ENCODE measurements around the gene BNIP1. TPM values are rescaled to one million over a fixed set of nuclear protein-coding genes. Genes with fewer than 3 reads are reported as not detected.

The BNIP1 gene
- total and polyA plus RNA-seq, 2 of the 4 experiments (the other 2 are of a cell fraction), result 24.3 to 35.3 TPM

GRCh38 chr5:173200356-173200755 lies 56.0 kb downstream of the BNIP1 start:
- no peak overlapping the region for H3K4ac ChIP-seq (ENCODE audit: low read depth, low read length)
- no peak overlapping the region for H2BK20ac ChIP-seq (ENCODE audit: low read depth, low read length)
- peaks cover 38% of the 10 kb centered on the region for H3K27me3 ChIP-seq (ENCODE audit: control insufficient read depth, insufficient read depth, low read length)
- intact Hi-C loops (cut with micrococcal nuclease) (no loop called here), dilution Hi-C loops (cut with HindIII; ENCODE audit: low sequenced_read_pairs, unreplicated experiment) (no loop called here), in situ Hi-C loops (cut with MboI; ENCODE audit: low sequenced_read_pairs) (no loop called here)
- H2AK9ac ChIP-seq (replicated peaks; ENCODE audit: low read depth, low read length, poor library complexity), result no peak overlapping the region
- H3K27ac ChIP-seq (ENCODE audit: insufficient read depth, low read length), result no peak overlapping the region
- no peak overlapping the region for H3K23ac ChIP-seq (ENCODE audit: low read depth, low read length)
- no peak overlapping the region for H3K56ac ChIP-seq (ENCODE audit: extremely low read depth, insufficient read depth, low read length)
- H4K5ac ChIP-seq (ENCODE audit: low read depth, low read length), result no peak overlapping the region
- no peak overlapping the region for H3K18ac ChIP-seq (ENCODE audit: low read depth, low read length)
- no peak overlapping the region for H3K4me2 ChIP-seq (ENCODE audit: low read depth, low read length)
- H3K79me1 ChIP-seq (ENCODE audit: low read depth in 1 of 2, low read length in 2 of 2), result no peaks in the 10 kb centered on the region
- no peak overlapping the region for H2AK5ac ChIP-seq (ENCODE audit: low read depth, low read length)
- no TSS peak for BruUV-seq (replicated peaks)
- H3K9ac ChIP-seq (ENCODE audit: low read depth, low read length), result no peak overlapping the region
- no peak overlapping the region for H4K8ac ChIP-seq (ENCODE audit: low read depth in 2 of 2, low read length in 2 of 2)
- POLR2A ChIA-PET (ENCODE audit: unreplicated experiment), result no interaction called here
- no peak overlapping the region for H2BK5ac ChIP-seq (ENCODE audit: low read depth, low read length, poor library complexity, severe bottlenecking)
- no peak overlapping the region for H2BK120ac ChIP-seq (ENCODE audit: low read depth, low read length)
- peaks cover 6% of the 10 kb centered on the region; the same call in 1 of the 2 replicates for H3K4me1 ChIP-seq (ENCODE audit: control insufficient read depth, insufficient read depth, low read length)
- H3K9me3 ChIP-seq (ENCODE audit: control insufficient read depth, insufficient read depth, low read length), result peaks cover 7% of the 10 kb centered on the region
- no peaks in the 10 kb centered on the region for H4K20me1 ChIP-seq (ENCODE audit: insufficient read depth, low read length)
- CTCF ChIA-PET, result no interaction called here
- ATAC-seq (ENCODE audit: low read depth), result no peak
- no peak overlapping the region for H3K4me3 ChIP-seq (ENCODE audit: insufficient read depth, low read depth, low read length)
- H4K91ac ChIP-seq (ENCODE audit: insufficient read depth, low read depth, low read length), result no peak overlapping the region
- H2BK15ac ChIP-seq (ENCODE audit: low read depth, low read length), result no peak overlapping the region
- no peaks in the 10 kb centered on the region for H3K36me3 ChIP-seq (ENCODE audit: control insufficient read depth, insufficient read depth, low read length)
- no peaks in the 10 kb centered on the region for H3K9me1 ChIP-seq (ENCODE audit: insufficient read depth, low read length)
- H2AFZ ChIP-seq (replicated peaks; ENCODE audit: low read length, poor library complexity), result no peak overlapping the region
- DNase-seq, result no peak
- H3K14ac ChIP-seq (replicated peaks; ENCODE audit: low read depth, low read length), result no peak overlapping the region
- TF ChIP-seq MAFK (IDR thresholded peaks at IDR 0.05; ENCODE audit: low read depth, low read length) (no peak), USF2 (IDR thresholded peaks at IDR 0.05; ENCODE audit: low read depth, low read length) (no peak), POLR2A (IDR thresholded peaks at IDR 0.05; ENCODE audit: low read depth, low read length) (no peak), RAD21 (IDR thresholded peaks at IDR 0.05; ENCODE audit: low read length) (no peak), BHLHE40 (IDR thresholded peaks at IDR 0.05; ENCODE audit: low read depth, low read length) (no peak), RFX5 (IDR thresholded peaks at IDR 0.05; ENCODE audit: low read depth, low read length) (no peak), NFE2L2 (IDR thresholded peaks at IDR 0.05; ENCODE audit: low read depth, low read length) (no peak), CHD1 (IDR thresholded peaks at IDR 0.05; ENCODE audit: low read depth, low read length) (no peak), FOS (IDR thresholded peaks at IDR 0.05; ENCODE audit: low read depth, low read length) (no peak), MAZ (IDR thresholded peaks at IDR 0.05; ENCODE audit: borderline replicate concordance, low read depth, low read length) (no peak), RCOR1 (IDR thresholded peaks at IDR 0.05; ENCODE audit: insufficient replicate concordance, low read length) (no peak), ELK1 (IDR thresholded peaks at IDR 0.05; ENCODE audit: borderline replicate concordance, low read depth, low read length) (no peak), CEBPB (IDR thresholded peaks at IDR 0.05; ENCODE audit: low read depth, low read length) (no peak), MXI1 (IDR thresholded peaks at IDR 0.05; ENCODE audit: borderline replicate concordance, low read depth, low read length) (no peak), SMC3 (IDR thresholded peaks at IDR 0.05; ENCODE audit: low read depth, low read length) (no peak)
- TF ChIP-seq, protein P1, sequence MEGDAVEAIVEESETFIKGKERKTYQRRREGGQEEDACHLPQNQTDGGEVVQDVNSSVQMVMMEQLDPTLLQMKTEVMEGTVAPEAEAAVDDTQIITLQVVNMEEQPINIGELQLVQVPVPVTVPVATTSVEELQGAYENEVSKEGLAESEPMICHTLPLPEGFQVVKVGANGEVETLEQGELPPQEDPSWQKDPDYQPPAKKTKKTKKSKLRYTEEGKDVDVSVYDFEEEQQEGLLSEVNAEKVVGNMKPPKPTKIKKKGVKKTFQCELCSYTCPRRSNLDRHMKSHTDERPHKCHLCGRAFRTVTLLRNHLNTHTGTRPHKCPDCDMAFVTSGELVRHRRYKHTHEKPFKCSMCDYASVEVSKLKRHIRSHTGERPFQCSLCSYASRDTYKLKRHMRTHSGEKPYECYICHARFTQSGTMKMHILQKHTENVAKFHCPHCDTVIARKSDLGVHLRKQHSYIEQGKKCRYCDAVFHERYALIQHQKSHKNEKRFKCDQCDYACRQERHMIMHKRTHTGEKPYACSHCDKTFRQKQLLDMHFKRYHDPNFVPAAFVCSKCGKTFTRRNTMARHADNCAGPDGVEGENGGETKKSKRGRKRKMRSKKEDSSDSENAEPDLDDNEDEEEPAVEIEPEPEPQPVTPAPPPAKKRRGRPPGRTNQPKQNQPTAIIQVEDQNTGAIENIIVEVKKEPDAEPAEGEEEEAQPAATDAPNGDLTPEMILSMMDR (conservative IDR thresholded peaks at IDR 0.05; ENCODE audit: low read depth, low read length), result no peak
